HL-60 (cell line): Measurements from ENCODE around the gene HMCN1.

Experiments used
- GABPA ChIP-seq: IDR thresholded peaks from 2 replicates; pipeline ENCODE4 v1.6.1; 2012; ENCODE audit warnings: low read depth
- POLR2AphosphoS5 ChIP-seq: IDR thresholded peaks from 2 replicates; pipeline ENCODE4 v1.6.1; 2012; ENCODE audit warnings: low read depth
- REST ChIP-seq: IDR thresholded peaks from 2 replicates; pipeline ENCODE4 v1.6.1; 2012; ENCODE audit warnings: low read depth; ENCODE audit not compliant: insufficient replicate concordance
- SPI1 ChIP-seq: IDR thresholded peaks from 2 replicates; pipeline ENCODE4 v1.6.1; 2012; ENCODE audit warnings: low read depth, mild to moderate bottlenecking, borderline replicate concordance
- TF ChIP-seq, protein P1 (sequence below): IDR thresholded peaks from one replicate; pipeline ENCODE4 v1.5.1; 2011; ENCODE audit warnings: low read length, control low read depth, inconsistent platforms; ENCODE audit not compliant: insufficient read depth

DNA sequence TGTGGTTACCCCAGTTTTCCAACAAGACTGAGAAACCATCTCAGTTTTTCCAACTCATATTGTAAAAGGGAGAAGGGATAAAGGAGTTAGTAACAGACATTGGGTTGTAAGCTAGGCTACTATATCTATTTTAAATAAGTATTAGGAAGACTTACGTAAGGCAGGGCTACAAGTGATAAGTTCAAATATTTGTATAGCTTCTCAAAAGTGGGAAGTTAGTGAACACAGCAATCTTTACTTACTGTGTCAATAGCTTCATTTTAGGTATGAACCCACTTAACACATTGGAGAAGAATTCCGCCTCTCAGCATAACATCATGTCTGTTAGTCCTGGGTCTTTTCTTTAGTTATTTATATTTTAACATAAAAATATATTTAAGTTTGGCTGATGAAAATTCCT lies 320.7 kb downstream of the HMCN1 start:
- TF ChIP-seq POLR2AphosphoS5: no peak
- TF ChIP-seq, protein P1, sequence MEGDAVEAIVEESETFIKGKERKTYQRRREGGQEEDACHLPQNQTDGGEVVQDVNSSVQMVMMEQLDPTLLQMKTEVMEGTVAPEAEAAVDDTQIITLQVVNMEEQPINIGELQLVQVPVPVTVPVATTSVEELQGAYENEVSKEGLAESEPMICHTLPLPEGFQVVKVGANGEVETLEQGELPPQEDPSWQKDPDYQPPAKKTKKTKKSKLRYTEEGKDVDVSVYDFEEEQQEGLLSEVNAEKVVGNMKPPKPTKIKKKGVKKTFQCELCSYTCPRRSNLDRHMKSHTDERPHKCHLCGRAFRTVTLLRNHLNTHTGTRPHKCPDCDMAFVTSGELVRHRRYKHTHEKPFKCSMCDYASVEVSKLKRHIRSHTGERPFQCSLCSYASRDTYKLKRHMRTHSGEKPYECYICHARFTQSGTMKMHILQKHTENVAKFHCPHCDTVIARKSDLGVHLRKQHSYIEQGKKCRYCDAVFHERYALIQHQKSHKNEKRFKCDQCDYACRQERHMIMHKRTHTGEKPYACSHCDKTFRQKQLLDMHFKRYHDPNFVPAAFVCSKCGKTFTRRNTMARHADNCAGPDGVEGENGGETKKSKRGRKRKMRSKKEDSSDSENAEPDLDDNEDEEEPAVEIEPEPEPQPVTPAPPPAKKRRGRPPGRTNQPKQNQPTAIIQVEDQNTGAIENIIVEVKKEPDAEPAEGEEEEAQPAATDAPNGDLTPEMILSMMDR: no peak
- TF ChIP-seq REST: no peak
- no peak for TF ChIP-seq GABPA
- no peak for TF ChIP-seq SPI1
